Left renal cortex interstitium (tissue), 4 donors: ENCODE measurements around the gene MPL. TPM values are rescaled to one million over a fixed set of nuclear protein-coding genes. Genes with fewer than 3 reads are reported as not detected.

ENCODE experiments used
- DNase-seq, 4 donors: peaks; one replicate each; pipeline ENCODE4 v3.0.0-alpha.2; 2013; ENCODE audit warnings: low read depth in 4 of 4, low spot score in 2 of 4, missing footprints in 1 of 4
- polyA plus RNA-seq, 4 donors: library from polyadenylated mRNA; unstranded; fragments of 120-200 nt; gene quantifications; one replicate each; pipeline ENCODE4 v1.2.1, GENCODE V29; 2013; ENCODE audit not compliant: insufficient read length in 4 of 4

The MPL gene
- polyA plus RNA-seq, 4 donors, result 0.30 to 1.5 (median 1.0) TPM

- DNase-seq, result no peak
These were observed 14.1 kb downstream of the MPL start for GRCh38 chr1:43351421-43352350.

GRCh38 chr1:43352351-43352705 is 14.7 kb downstream of the MPL start:
- no peak for DNase-seq

GRCh38 chr1:43352881-43353280 is 15.3 kb downstream of the MPL start:
- no peak for DNase-seq

- DNase-seq, result no peak
These were observed 16.9 kb downstream of the MPL start for GRCh38 chr1:43354471-43354870.

- no peak for DNase-seq
These were observed 17.3 kb downstream of the MPL start for GRCh38 chr1:43354936-43355335.

- no peak for DNase-seq
These were observed 19.6 kb downstream of the MPL start for GRCh38 chr1:43357251-43357650.

GRCh38 chr1:43358121-43358745 is 20.6 kb downstream of the MPL start:
- DNase-seq, result no peak

- DNase-seq, result peak; percentile 88 to 96 (median 90)
These were observed 21.4 kb downstream of the MPL start, which contains the start of gene CDC20 for GRCh38 chr1:43358746-43359693. CDC20 (plus strand) TSS chr1:43358981; CDS start chr1:43359216, 235 bp downstream.

- DNase-seq, result no peak
These were observed 22.1 kb downstream of the MPL start for GRCh38 chr1:43359696-43360095.

- DNase-seq, result no peak
These were observed 23.0 kb downstream of the MPL start for GRCh38 chr1:43360616-43361015.

- no peak for DNase-seq
These were observed 25.8 kb downstream of the MPL start for GRCh38 chr1:43363283-43363934.

- DNase-seq, result no peak
These were observed 26.4 kb downstream of the MPL start for GRCh38 chr1:43363935-43364525.

- no peak for DNase-seq
These were observed 28.1 kb downstream of the MPL start for GRCh38 chr1:43365678-43366077.

- no peak for DNase-seq
These were observed 28.6 kb downstream of the MPL start for GRCh38 chr1:43366179-43366578.

- no peak for DNase-seq
These were observed 29.0 kb downstream of the MPL start for GRCh38 chr1:43366601-43367025.

- DNase-seq, result no peak
These were observed 29.6 kb downstream of the MPL start for GRCh38 chr1:43367026-43367903.

- DNase-seq, result peak in 1 of 4 donors; percentile 76
These were observed 30.5 kb downstream of the MPL start, which contains the start of gene ELOVL1 for GRCh38 chr1:43367904-43368645. ELOVL1 (minus strand) TSS chr1:43368011; CDS start chr1:43365609, 2,402 bp downstream.

- DNase-seq, result no peak
These were observed 31.0 kb downstream of the MPL start for GRCh38 chr1:43368646-43369020.
